LNCaP clone FGC (cell line): Measurements from ENCODE around the gene CNTN6.

Source experiments
- DNase-seq: peaks from one replicate; pipeline ENCODE4 v3.0.0-alpha.2; 2011; ENCODE audit warnings: low read depth
- H3K4me3 ChIP-seq: 2 replicates; pipeline ENCODE4 v1.5.1; 2011; ENCODE audit warnings: mild to moderate bottlenecking, low read depth, low read length, control low read depth
- CTCF ChIP-seq: IDR thresholded peaks from 2 replicates; pipeline ENCODE4 v1.5.1; 2012; ENCODE audit warnings: mild to moderate bottlenecking; ENCODE audit not compliant: control insufficient read depth, insufficient read depth; ENCODE audit errors: extremely low read depth

CNTN6 gene

GRCh38 chr3:1288805-1289494 lies 196.1 kb downstream of the CNTN6 start:
- no peak overlapping the region for H3K4me3 ChIP-seq
- TF ChIP-seq CTCF: no peak
- DNase-seq: no peak

GRCh38 chr3:1292571-1293071 lies 199.8 kb downstream of the CNTN6 start:
- DNase-seq: no peak
- TF ChIP-seq CTCF: no peak
- H3K4me3 ChIP-seq: no peak overlapping the region

GRCh38 chr3:1294586-1294985 lies 201.8 kb downstream of the CNTN6 start:
- TF ChIP-seq CTCF: no peak
- no peak overlapping the region for H3K4me3 ChIP-seq
- no peak for DNase-seq

GRCh38 chr3:1318296-1319005 lies 225.6 kb downstream of the CNTN6 start:
- TF ChIP-seq CTCF: no peak
- H3K4me3 ChIP-seq: no peak overlapping the region
- DNase-seq: no peak

GRCh38 chr3:1326546-1326945 lies 233.7 kb downstream of the CNTN6 start:
- TF ChIP-seq CTCF: no peak
- DNase-seq: no peak
- no peak overlapping the region for H3K4me3 ChIP-seq

GRCh38 chr3:1330107-1330506 lies 237.3 kb downstream of the CNTN6 start:
- no peak for DNase-seq
- no peak for TF ChIP-seq CTCF
- H3K4me3 ChIP-seq: no peak overlapping the region
